Right lung (tissue), 5 donors: Measurements from ENCODE around the gene PRF1. TPM values are rescaled to one million over a fixed set of nuclear protein-coding genes. Genes with fewer than 3 reads are reported as not detected.
"Not testable (repeated sequence)": the region's sequence is repeated elsewhere in the genome, so short reads cannot be mapped to it uniquely, and the experiment has no call there.

Source experiments
- DNase-seq, 2 donors: peaks; one replicate each; pipeline ENCODE4 v3.0.0-alpha.2; 2013
- polyA plus RNA-seq, 5 donors: library from polyadenylated mRNA; unstranded; fragments of 120-200 nt; gene quantifications; one replicate each; pipeline versions ENCODE4 v1.2.1 to v1.2.3, GENCODE V29; 2013; ENCODE audit warnings: inconsistent platforms in 1 of 5, low replicate concordance in 1 of 5; ENCODE audit not compliant: insufficient read length in 5 of 5, insufficient read depth in 1 of 5

PRF1 gene
- polyA plus RNA-seq, 5 donors, result 2.6 to 5.2 (median 3.0) TPM

GRCh38 chr10:70618663-70619062, 16.1 kb upstream of the PRF1 start:
- no peak for DNase-seq

GRCh38 chr10:70617798-70618568, 15.4 kb upstream of the PRF1 start:
- DNase-seq, result no peak

- DNase-seq, result no peak
Measured at GRCh38 chr10:70616761-70617160, 14.2 kb upstream of the PRF1 start.

GRCh38 chr10:70615784-70616522, 13.4 kb upstream of the PRF1 start:
- DNase-seq, result no peak

- DNase-seq, result no peak
Measured at GRCh38 chr10:70615211-70615610, 12.7 kb upstream of the PRF1 start.

- not testable (repeated sequence) for DNase-seq
Measured at GRCh38 chr10:70614364-70614763, 11.8 kb upstream of the PRF1 start.

GRCh38 chr10:70613941-70614340, 11.4 kb upstream of the PRF1 start:
- DNase-seq, result no peak

GRCh38 chr10:70607936-70608335, 5.4 kb upstream of the PRF1 start:
- no peak for DNase-seq

- DNase-seq, result no peak
Measured at GRCh38 chr10:70605161-70605560, 2.6 kb upstream of the PRF1 start.

- no peak for DNase-seq
Measured at GRCh38 chr10:70604106-70604505, 1.6 kb upstream of the PRF1 start.

- no peak for DNase-seq
Measured at GRCh38 chr10:70603449-70603801, 884 bp upstream of the PRF1 start.

GRCh38 chr10:70601746-70602145, 795 bp downstream of the PRF1 start:
- no peak for DNase-seq

- no peak for DNase-seq
Measured at GRCh38 chr10:70600512-70601395, 1.8 kb downstream of the PRF1 start.

GRCh38 chr10:70599791-70600190, 2.8 kb downstream of the PRF1 start:
- no peak for DNase-seq

GRCh38 chr10:70599319-70599718, 3.2 kb downstream of the PRF1 start:
- no peak for DNase-seq

GRCh38 chr10:70598857-70599295, 3.7 kb downstream of the PRF1 start:
- peak in 1 of 2 donors; percentile 41 for DNase-seq

- DNase-seq, result no peak
Measured at GRCh38 chr10:70597856-70598815, 4.4 kb downstream of the PRF1 start.

- DNase-seq, result no peak
Measured at GRCh38 chr10:70596860-70597809, 5.4 kb downstream of the PRF1 start.

GRCh38 chr10:70596110-70596798, 6.3 kb downstream of the PRF1 start:
- no peak for DNase-seq
